K562 (cell line): ENCODE measurements around the gene UNC93B1. TPM values are rescaled to one million over a fixed set of nuclear protein-coding genes. Genes with fewer than 3 reads are reported as not detected.
A peak's percentile ranks its signal among the peaks of the same experiment; 100 is the strongest.

ENCODE experiments used
- CAMTA2 ChIP-seq: fragments of 250-450 bp; sonication (Bioruptor Pico); conservative IDR thresholded peaks from 2 replicates; pipeline ENCODE4 v1.5.1; 2022
- CBX1 ChIP-seq: sonication (generic); IDR thresholded peaks from 2 replicates; pipeline ENCODE4 v1.6.1; 2016; ENCODE audit warnings: antibody characterized with exemption, low read depth, mild to moderate bottlenecking
- CXXC5 ChIP-seq: fragments of 250-450 bp; sonication (Bioruptor Pico); IDR thresholded peaks from 2 replicates; pipeline ENCODE4 v1.8.0; 2022; ENCODE audit warnings: inconsistent platforms, mild to moderate bottlenecking, moderate library complexity
- ESRRA ChIP-seq: fragments of 450-650 bp; IDR thresholded peaks from 2 replicates; pipeline ENCODE4 v1.6.1; 2014; ENCODE audit warnings: low read depth, mild to moderate bottlenecking, moderate library complexity, borderline replicate concordance
- GABPA ChIP-seq: fragments of 200-800 bp; sonication (Bioruptor generic); conservative IDR thresholded peaks from 2 replicates; pipeline ENCODE4 v1.6.1; 2016; ENCODE audit warnings: low read depth, missing genetic modification characterization, missing compliant biosample characterization
- HSF4 ChIP-seq: fragments of 250-450 bp; sonication (Bioruptor Pico); IDR thresholded peaks from 2 replicates; pipeline ENCODE4 v2.1.2; 2022; ENCODE audit warnings: mild to moderate bottlenecking, moderate library complexity, borderline replicate concordance
- LARP7 ChIP-seq: fragments of 450-650 bp; IDR thresholded peaks from 2 replicates; pipeline ENCODE4 v1.6.1; 2016
- MTF1 ChIP-seq: fragments of 250-450 bp; sonication (Bioruptor Pico); IDR thresholded peaks from 2 replicates; pipeline ENCODE4 v1.9.0; 2021; ENCODE audit warnings: moderate library complexity, mild to moderate bottlenecking, inconsistent platforms, borderline replicate concordance
- POLR2G ChIP-seq: fragments of 200-400 bp; formaldehyde crosslinking; IDR thresholded peaks from 2 replicates; pipeline ENCODE4 v1.6.1; 2017; ENCODE audit warnings: low read depth, mild to moderate bottlenecking, antibody characterized with exemption, low read length, moderate library complexity
- PPARD ChIP-seq: fragments of 250-450 bp; sonication (Bioruptor Pico); IDR thresholded peaks from 2 replicates; pipeline ENCODE4 v1.8.0; 2022; ENCODE audit warnings: inconsistent platforms, mild to moderate bottlenecking, moderate library complexity
- ZNF165 ChIP-seq: fragments of 250-450 bp; sonication (Bioruptor Pico); IDR thresholded peaks from 2 replicates; pipeline ENCODE4 v1.4.0; 2020; ENCODE audit warnings: borderline replicate concordance
- ZNF407 ChIP-seq: fragments of 450-650 bp; IDR thresholded peaks from 2 replicates; pipeline ENCODE4 v1.6.1; 2016; ENCODE audit warnings: low read depth
- ZNF511 ChIP-seq: sonication (generic); formaldehyde crosslinking; IDR thresholded peaks from 2 replicates; pipeline ENCODE4 v1.8.0; 2022; ENCODE audit warnings: mild to moderate bottlenecking, missing genetic modification reagents
- polyA plus RNA-seq, 8 experiments: library from polyadenylated mRNA; depleted of rRNA in 4 of 8; stranded (reverse) in 5 of 8; unstranded in 3 of 8; fragments of >200 nt; fragmentation: Nextera tagmentation in 2 of 8; fragmentation: Illumina TruSeq in 1 of 8; extraction: Ambion mirVana in 2 of 8; extraction: Trizol in 1 of 8; gene quantifications; 2 replicates each; pipeline versions ENCODE4 v1.2.1 to v1.2.3, GENCODE V29; 2011 to 2014; ENCODE audit warnings: inconsistent platforms in 1 of 8, missing spikeins in 1 of 8
- total RNA-seq, 7 experiments: library from RNA; depleted of rRNA in 6 of 7; stranded (reverse); fragments of >200 nt in 6 of 7; fragmentation: Illumina TruSeq in 2 of 7; extraction: Trizol in 2 of 7; gene quantifications; 2 replicates each; pipeline versions ENCODE4 v1.2.1 to v1.2.3, GENCODE V29; 2011 to 2021; ENCODE audit warnings: low replicate concordance in 1 of 7
- TF ChIP-seq, protein P1 (sequence below), 2 experiments: IDR thresholded peaks; 2 replicates each; pipeline ENCODE4 v1.6.1; 2012; ENCODE audit warnings: improper control_type of control experiment in 2 of 2, low read depth in 2 of 2, low read length in 2 of 2, borderline replicate concordance in 1 of 2

The UNC93B1 gene
- total and polyA plus RNA-seq, 9 of the 15 experiments (the other 6 are each of a cell fraction or from before 2014, with no cell fraction given): 0.10 to 13.6 (median 6.5) TPM

- TF ChIP-seq ZNF407 (no peak), HSF4 (no peak), ESRRA (peak; percentile 50), CAMTA2 (CRISPR knock-in tag) (no peak), GABPA (peak; percentile 34; the same call in 1 of the 2 replicates), LARP7 (no peak), PPARD (no peak), CBX1 (peak; percentile 97), MTF1 (no peak), CXXC5 (CRISPR knock-in tag) (peak; percentile 66), ZNF511 (CRISPR knock-in tag) (0 out of 2 replicates have a peak, but pooled peaks have one; percentile 71), POLR2G (peak; percentile 92), ZNF165 (no peak)
- TF ChIP-seq, protein P1, sequence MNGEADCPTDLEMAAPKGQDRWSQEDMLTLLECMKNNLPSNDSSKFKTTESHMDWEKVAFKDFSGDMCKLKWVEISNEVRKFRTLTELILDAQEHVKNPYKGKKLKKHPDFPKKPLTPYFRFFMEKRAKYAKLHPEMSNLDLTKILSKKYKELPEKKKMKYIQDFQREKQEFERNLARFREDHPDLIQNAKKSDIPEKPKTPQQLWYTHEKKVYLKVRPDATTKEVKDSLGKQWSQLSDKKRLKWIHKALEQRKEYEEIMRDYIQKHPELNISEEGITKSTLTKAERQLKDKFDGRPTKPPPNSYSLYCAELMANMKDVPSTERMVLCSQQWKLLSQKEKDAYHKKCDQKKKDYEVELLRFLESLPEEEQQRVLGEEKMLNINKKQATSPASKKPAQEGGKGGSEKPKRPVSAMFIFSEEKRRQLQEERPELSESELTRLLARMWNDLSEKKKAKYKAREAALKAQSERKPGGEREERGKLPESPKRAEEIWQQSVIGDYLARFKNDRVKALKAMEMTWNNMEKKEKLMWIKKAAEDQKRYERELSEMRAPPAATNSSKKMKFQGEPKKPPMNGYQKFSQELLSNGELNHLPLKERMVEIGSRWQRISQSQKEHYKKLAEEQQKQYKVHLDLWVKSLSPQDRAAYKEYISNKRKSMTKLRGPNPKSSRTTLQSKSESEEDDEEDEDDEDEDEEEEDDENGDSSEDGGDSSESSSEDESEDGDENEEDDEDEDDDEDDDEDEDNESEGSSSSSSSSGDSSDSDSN (IDR thresholded peaks at IDR 0.05; ENCODE audit: borderline replicate concordance in 1 of 2, low read depth in 2 of 2, low read length in 2 of 2): peak; percentile 63 to 66; a peak in 2 of 4 replicates
Measured at GRCh38 chr11:68038718-68039525, 35.0 kb upstream of the UNC93B1 start, which contains the start of gene TCIRG1 (continued).
